Thyroid gland (tissue), 4 donors: ENCODE measurements around the gene TBC1D22A. TPM values are rescaled to one million over a fixed set of nuclear protein-coding genes. Genes with fewer than 3 reads are reported as not detected.

Experiments used
- DNase-seq, 2 donors: peaks; one replicate each; pipeline ENCODE4 v3.0.0-alpha.2; 2019
- H3K27ac ChIP-seq, 3 donors: fragments of 200-600 bp; sonication (generic); 1 replicate in 2 of 3; 2 replicates in 1 of 3; pipeline ENCODE4 v1.5.1; 2016 to 2019; ENCODE audit warnings: mild to moderate bottlenecking in 1 of 3, moderate library complexity in 1 of 3
- H3K27me3 ChIP-seq: fragments of 200-600 bp; sonication (generic); one replicate; pipeline ENCODE4 v1.5.1; 2019
- H3K36me3 ChIP-seq, 2 donors: fragments of 200-600 bp; sonication (generic); one replicate each; pipeline ENCODE4 v1.5.1; 2016 to 2019
- H3K4me1 ChIP-seq, 2 donors: fragments of 200-600 bp; sonication (generic); one replicate each; pipeline ENCODE4 v1.5.1; 2017 to 2019
- H3K4me3 ChIP-seq, 3 donors: fragments of 200-600 bp; sonication (generic); replicated peaks in 1 of 3; 1 replicate in 2 of 3; 2 replicates in 1 of 3; pipeline ENCODE4 v1.5.1; 2016; ENCODE audit warnings: mild to moderate bottlenecking in 1 of 3
- H3K9me3 ChIP-seq: fragments of 200-600 bp; sonication (generic); one replicate; pipeline ENCODE4 v1.5.1; 2017
- POLR2A ChIP-seq, 2 donors: fragments of 450-650 bp; IDR thresholded peaks; one replicate each; pipeline ENCODE4 v1.6.1; 2017; ENCODE audit warnings: antibody characterized with exemption in 2 of 2, mild to moderate bottlenecking in 2 of 2, moderate library complexity in 1 of 2
- WGBS, 2 donors: methylation state at CpG; one replicate each; pipeline ENCODE4 v1.1.5; 2017; 5-methylcytosine and 5-hydroxymethylcytosine counted together
- intact Hi-C: fragments of 100-400 bp; cut with DNase I; formaldehyde crosslinking; loops from one replicate; pipeline ENCODE4 v1.15.1; 2023
- total RNA-seq, 4 donors: library from RNA; depleted of rRNA; stranded (reverse); fragments of >200 nt; gene quantifications; one replicate each; pipeline ENCODE4 v1.2.3, GENCODE V29; 2016
- TF ChIP-seq, protein P1 (sequence below), 6 experiments: fragments of 200-600 bp in 3 of 6; fragments of 450-650 bp in 3 of 6; sonication (generic) in 3 of 6; IDR thresholded peaks; one replicate each; pipeline ENCODE4 v1.5.1; 2016 to 2019; ENCODE audit warnings: antibody characterized with exemption in 6 of 6, mild to moderate bottlenecking in 2 of 6, inconsistent platforms in 1 of 6, moderate library complexity in 1 of 6

The TBC1D22A gene
- total RNA-seq, 4 donors from 2014 or later: 26.7 to 34.6 (median 33.2) TPM

GRCh38 chr22:47112994-47113852 lies 350.8 kb downstream of the TBC1D22A start:
- Histone ChIP-seq H3K27me3 (no peaks in the 10 kb centered on the region), H3K9me3 (no peaks in the 10 kb centered on the region), H3K27ac (no peak overlapping the region), H3K36me3 (peaks cover 0 to 6% of the 10 kb centered on the region in 2 donors), H3K4me1 (no peaks in the 10 kb centered on the region), H3K4me3 (no peak overlapping the region)
- no peak for DNase-seq
- 87 to 96% methylated on average over 12 to 13 of the region's 17 CpGs for WGBS, 2 donors
- no peak for TF ChIP-seq POLR2A (IDR thresholded peaks at IDR 0.05)
- TF ChIP-seq, protein P1, sequence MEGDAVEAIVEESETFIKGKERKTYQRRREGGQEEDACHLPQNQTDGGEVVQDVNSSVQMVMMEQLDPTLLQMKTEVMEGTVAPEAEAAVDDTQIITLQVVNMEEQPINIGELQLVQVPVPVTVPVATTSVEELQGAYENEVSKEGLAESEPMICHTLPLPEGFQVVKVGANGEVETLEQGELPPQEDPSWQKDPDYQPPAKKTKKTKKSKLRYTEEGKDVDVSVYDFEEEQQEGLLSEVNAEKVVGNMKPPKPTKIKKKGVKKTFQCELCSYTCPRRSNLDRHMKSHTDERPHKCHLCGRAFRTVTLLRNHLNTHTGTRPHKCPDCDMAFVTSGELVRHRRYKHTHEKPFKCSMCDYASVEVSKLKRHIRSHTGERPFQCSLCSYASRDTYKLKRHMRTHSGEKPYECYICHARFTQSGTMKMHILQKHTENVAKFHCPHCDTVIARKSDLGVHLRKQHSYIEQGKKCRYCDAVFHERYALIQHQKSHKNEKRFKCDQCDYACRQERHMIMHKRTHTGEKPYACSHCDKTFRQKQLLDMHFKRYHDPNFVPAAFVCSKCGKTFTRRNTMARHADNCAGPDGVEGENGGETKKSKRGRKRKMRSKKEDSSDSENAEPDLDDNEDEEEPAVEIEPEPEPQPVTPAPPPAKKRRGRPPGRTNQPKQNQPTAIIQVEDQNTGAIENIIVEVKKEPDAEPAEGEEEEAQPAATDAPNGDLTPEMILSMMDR (IDR thresholded peaks at IDR 0.05): no peak
- intact Hi-C loops: no loop called here

DNA sequence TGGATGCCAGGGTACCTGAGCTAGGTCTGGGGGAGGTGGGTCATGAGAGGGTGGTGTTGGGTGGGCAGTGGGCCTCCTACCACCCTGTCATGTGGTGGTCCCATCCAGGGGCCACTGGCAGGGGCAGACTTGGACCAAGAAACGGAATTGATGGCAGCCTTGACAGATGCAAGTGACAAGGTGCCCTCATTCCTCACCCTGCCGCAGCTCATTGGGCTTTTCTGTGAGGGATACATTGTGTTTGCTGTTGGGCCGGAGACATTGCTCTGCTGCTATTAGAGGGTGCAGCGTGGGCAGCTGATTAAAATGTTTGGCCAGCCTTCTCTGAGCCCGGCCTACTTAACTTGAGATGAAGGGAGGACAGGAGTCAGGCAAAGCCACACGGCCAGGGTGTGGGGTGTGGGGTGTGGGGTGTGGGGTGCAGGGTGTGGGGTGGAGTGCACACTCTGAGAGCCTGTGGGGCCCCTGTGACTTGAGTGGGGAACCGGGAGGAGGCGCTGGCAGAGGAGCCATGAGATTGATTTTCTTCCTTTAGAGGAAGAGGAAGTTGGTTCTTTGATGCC lies 351.5 kb downstream of the TBC1D22A start:
- Histone ChIP-seq H3K4me1 (no peaks in the 10 kb centered on the region), H3K36me3 (peaks cover 0 to 6% of the 10 kb centered on the region in 2 donors), H3K4me3 (no peak overlapping the region), H3K9me3 (no peaks in the 10 kb centered on the region), H3K27me3 (no peaks in the 10 kb centered on the region), H3K27ac (no peak overlapping the region)
- no peak for DNase-seq
- TF ChIP-seq POLR2A (IDR thresholded peaks at IDR 0.05): no peak
- TF ChIP-seq, protein P1 (IDR thresholded peaks at IDR 0.05): no peak
- WGBS, 2 donors: 96% methylated on average over 7 to 8 of the region's 8 CpGs
- intact Hi-C loops: no loop called here

DNA sequence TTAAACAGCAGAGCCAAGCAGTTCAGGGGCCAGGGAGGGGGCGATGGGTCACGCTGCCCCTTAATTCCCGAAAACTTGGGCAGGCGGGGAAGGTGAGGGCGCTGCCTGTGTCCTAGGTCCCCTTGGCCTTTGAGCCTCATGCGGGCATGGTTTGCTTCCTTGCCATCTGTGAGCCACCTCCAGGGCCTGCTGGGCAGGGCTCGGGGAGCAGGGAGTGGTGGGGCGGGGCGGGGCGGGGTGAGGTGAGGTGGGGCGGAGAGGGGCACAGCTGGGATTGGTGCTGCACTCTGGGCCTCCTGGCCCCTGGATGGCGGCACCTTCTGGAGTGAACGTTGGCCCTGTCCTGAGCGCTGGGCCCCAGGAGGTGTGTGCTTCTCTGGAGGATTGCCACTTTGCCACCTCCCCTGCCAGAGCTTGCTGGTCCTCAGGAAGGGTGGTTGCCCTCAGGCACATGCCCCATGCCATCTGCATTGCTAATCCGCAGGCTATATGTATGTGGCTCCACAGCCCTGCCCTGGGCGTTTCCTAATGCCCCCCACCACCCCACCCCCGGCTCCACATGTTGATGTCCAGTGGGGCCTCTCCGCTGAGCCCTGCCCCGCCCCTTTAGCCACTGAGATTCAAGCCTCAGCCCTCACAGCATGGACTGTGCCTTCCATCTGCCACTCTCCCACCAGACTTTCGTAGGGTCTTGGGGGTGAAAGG lies 352.5 kb downstream of the TBC1D22A start:
- TF ChIP-seq, protein P1 (IDR thresholded peaks at IDR 0.05): no peak
- TF ChIP-seq POLR2A (IDR thresholded peaks at IDR 0.05): no peak
- intact Hi-C loops: no loop called here
- Histone ChIP-seq H3K27ac (no peak overlapping the region), H3K9me3 (no peaks in the 10 kb centered on the region), H3K36me3 (peaks cover 0 to 6% of the 10 kb centered on the region in 2 donors), H3K27me3 (no peaks in the 10 kb centered on the region), H3K4me1 (no peaks in the 10 kb centered on the region), H3K4me3 (no peak overlapping the region)
- DNase-seq: no peak
- WGBS, 2 donors: 87 to 91% methylated on average over 15 to 20 of the region's 20 CpGs

DNA sequence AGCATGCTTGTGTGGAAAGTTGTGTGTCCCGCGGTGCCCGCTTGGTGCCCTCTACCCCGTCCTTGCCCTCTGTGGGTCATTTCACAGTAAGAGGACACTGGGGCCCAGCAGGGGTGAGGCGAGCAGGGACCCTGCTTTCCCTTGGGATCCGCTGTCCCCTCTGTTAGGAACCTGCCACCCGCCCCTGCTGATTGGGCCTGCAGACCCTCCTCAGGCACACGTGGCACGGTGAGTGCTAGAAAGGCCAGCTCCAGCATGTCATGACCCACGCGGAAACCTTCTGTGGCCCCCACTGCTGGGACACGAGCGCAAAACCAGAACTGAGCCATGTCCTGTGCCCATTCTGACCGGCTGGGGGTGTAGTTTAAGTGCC lies 353.1 kb downstream of the TBC1D22A start:
- no peak overlapping the region for H3K27ac ChIP-seq
- H3K9me3 ChIP-seq: no peaks in the 10 kb centered on the region
- H3K4me1 ChIP-seq: no peaks in the 10 kb centered on the region
- H3K36me3 ChIP-seq: peaks cover 0 to 6% of the 10 kb centered on the region in 2 donors
- TF ChIP-seq, protein P1 (IDR thresholded peaks at IDR 0.05): no peak
- TF ChIP-seq POLR2A (IDR thresholded peaks at IDR 0.05): no peak
- H3K4me3 ChIP-seq: no peak overlapping the region
- intact Hi-C loops: no loop called here
- no peaks in the 10 kb centered on the region for H3K27me3 ChIP-seq
- DNase-seq: no peak
- WGBS, 2 donors: 88 to 93% methylated on average over 14 of the region's 14 CpGs
